Chondrocyte (in vitro differentiated cells): Measurements from ENCODE around the gene NAV2. TPM values are rescaled to one million over a fixed set of nuclear protein-coding genes. Genes with fewer than 3 reads are reported as not detected.

Experiments
- DNase-seq: peaks from one replicate; pipeline ENCODE4 v3.0.0; 2021; ENCODE audit warnings: mixed read lengths, low spot score
- H3K27ac Mint-ChIP-seq: one replicate; pipeline ENCODE4 v1.8.0; 2021; ENCODE audit warnings: mild to moderate bottlenecking, moderate library complexity, mixed read lengths; ENCODE audit not compliant: unreplicated experiment
- H3K27me3 Mint-ChIP-seq: 2 replicates; pipeline ENCODE4 v1.8.0; 2021; ENCODE audit warnings: low read depth, mixed read lengths
- H3K36me3 Mint-ChIP-seq: 2 replicates; pipeline ENCODE4 v1.8.0; 2021; ENCODE audit warnings: low read depth, mixed read lengths
- H3K4me1 Mint-ChIP-seq: 2 replicates; pipeline ENCODE4 v1.8.0; 2021; ENCODE audit warnings: low read depth, mild to moderate bottlenecking, mixed read lengths
- H3K4me3 Mint-ChIP-seq: one replicate; pipeline ENCODE4 v1.8.0; 2021; ENCODE audit warnings: mild to moderate bottlenecking, moderate library complexity, mixed read lengths; ENCODE audit not compliant: unreplicated experiment
- H3K9me3 Mint-ChIP-seq: 2 replicates; pipeline ENCODE4 v1.8.0; 2021; ENCODE audit warnings: low read depth, mixed read lengths
- total RNA-seq: library from RNA; stranded (reverse); gene quantifications from 3 replicates; pipeline ENCODE4 v1.2.1, GENCODE V29; 2021
- TF ChIP-seq, protein P1 (sequence below): fragments of 200-600 bp; sonication (generic); IDR thresholded peaks from 2 replicates; pipeline ENCODE4 v1.5.0; 2021; ENCODE audit warnings: antibody characterized with exemption, mild to moderate bottlenecking, moderate library complexity

The NAV2 gene
- total RNA-seq, 1 donor from 2014 or later, result 87.0 TPM

- TF ChIP-seq, protein P1, sequence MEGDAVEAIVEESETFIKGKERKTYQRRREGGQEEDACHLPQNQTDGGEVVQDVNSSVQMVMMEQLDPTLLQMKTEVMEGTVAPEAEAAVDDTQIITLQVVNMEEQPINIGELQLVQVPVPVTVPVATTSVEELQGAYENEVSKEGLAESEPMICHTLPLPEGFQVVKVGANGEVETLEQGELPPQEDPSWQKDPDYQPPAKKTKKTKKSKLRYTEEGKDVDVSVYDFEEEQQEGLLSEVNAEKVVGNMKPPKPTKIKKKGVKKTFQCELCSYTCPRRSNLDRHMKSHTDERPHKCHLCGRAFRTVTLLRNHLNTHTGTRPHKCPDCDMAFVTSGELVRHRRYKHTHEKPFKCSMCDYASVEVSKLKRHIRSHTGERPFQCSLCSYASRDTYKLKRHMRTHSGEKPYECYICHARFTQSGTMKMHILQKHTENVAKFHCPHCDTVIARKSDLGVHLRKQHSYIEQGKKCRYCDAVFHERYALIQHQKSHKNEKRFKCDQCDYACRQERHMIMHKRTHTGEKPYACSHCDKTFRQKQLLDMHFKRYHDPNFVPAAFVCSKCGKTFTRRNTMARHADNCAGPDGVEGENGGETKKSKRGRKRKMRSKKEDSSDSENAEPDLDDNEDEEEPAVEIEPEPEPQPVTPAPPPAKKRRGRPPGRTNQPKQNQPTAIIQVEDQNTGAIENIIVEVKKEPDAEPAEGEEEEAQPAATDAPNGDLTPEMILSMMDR, result no peak
- Mint-ChIP-seq H3K4me1 (peaks cover 65% of the 10 kb centered on the region), H3K36me3 (peaks cover 6% of the 10 kb centered on the region), H3K27ac (no peak overlapping the region), H3K27me3 (no peaks in the 10 kb centered on the region), H3K4me3 (no peak overlapping the region), H3K9me3 (no peaks in the 10 kb centered on the region)
- no peak for DNase-seq
Measured at GRCh38 chr11:19766810-19767209, 54.2 kb downstream of the NAV2 start.

- H3K36me3 Mint-ChIP-seq, result peaks cover 4% of the 10 kb centered on the region
- DNase-seq, result no peak
- H3K27ac Mint-ChIP-seq, result no peak overlapping the region
- peaks cover under 1% of the 10 kb centered on the region for H3K27me3 Mint-ChIP-seq
- no peaks in the 10 kb centered on the region for H3K9me3 Mint-ChIP-seq
- TF ChIP-seq, protein P1, result no peak
- H3K4me1 Mint-ChIP-seq, result peaks cover 62% of the 10 kb centered on the region
- no peak overlapping the region for H3K4me3 Mint-ChIP-seq
Measured at GRCh38 chr11:19767627-19768151, 55.1 kb downstream of the NAV2 start.

DNA sequence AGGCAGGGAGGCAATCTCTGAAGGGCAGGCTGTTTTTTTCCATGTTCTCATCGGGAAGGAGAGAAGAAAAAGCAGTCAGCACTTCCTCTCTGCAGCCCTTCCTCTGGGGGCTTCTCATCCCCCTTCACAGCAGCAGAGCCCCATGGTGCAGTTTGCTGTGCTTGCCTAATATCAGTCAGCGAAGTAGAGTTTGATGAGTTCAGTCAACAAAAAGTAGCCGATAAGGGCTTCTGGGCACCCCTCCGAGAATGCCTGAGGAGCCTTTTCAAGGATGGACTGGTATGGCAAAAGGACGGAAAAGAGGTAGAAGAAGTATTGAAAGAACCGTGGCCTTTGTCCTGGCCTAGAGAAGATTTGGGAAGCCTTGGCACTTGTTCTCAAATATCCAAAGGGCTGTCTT, 55.6 kb downstream of the NAV2 start:
- DNase-seq, result no peak
- H3K4me3 Mint-ChIP-seq, result no peak overlapping the region
- peaks cover 59% of the 10 kb centered on the region for H3K4me1 Mint-ChIP-seq
- TF ChIP-seq, protein P1, result no peak
- H3K27me3 Mint-ChIP-seq, result peaks cover 6% of the 10 kb centered on the region
- no peak overlapping the region for H3K27ac Mint-ChIP-seq
- H3K36me3 Mint-ChIP-seq, result peaks cover 2% of the 10 kb centered on the region
- no peaks in the 10 kb centered on the region for H3K9me3 Mint-ChIP-seq

DNA sequence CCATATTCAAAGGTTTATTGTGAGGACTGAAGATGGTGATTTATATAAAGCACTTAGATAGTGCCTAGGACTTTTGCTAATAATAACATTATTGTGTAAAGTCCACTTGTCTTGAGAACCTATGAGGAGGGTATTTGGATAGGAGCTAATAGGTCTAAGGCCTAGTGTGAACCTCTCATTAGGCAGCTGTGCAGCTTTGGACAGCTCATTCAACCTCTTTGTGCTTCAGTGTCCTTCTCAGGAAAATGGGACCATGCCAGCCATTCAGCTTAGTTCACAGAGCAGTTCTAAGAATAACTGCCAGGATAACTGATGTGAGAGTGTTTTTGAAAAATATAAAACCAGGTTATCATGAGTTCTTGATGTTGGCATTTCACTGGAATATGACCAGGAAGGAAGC, 56.2 kb downstream of the NAV2 start:
- Mint-ChIP-seq H3K4me3 (no peak overlapping the region), H3K36me3 (peaks cover 2% of the 10 kb centered on the region), H3K9me3 (no peaks in the 10 kb centered on the region), H3K4me1 (peaks cover 53% of the 10 kb centered on the region), H3K27me3 (peaks cover 6% of the 10 kb centered on the region), H3K27ac (no peak overlapping the region)
- TF ChIP-seq, protein P1, result no peak
- no peak for DNase-seq

DNA sequence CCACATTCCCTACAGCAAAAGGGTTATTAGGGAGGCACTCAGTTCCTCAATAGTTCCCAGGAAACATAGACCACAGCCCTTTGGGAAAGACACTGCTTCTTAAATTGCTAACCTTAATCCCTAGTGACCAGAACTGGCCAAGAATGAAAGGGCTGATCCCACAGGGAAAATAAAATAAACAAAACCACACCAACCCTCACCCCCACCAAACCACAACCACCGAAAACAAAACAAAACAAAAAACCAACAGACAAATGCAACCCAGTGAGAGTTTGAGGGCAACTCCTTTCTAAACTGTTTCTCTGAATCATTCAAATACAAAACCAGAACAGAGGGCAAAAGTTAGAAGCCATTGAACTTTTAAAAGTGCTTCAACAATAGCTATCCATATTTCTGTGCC, 57.2 kb downstream of the NAV2 start:
- no peaks in the 10 kb centered on the region for H3K9me3 Mint-ChIP-seq
- no peak overlapping the region for H3K4me3 Mint-ChIP-seq
- DNase-seq, result no peak
- TF ChIP-seq, protein P1, result no peak
- H3K27ac Mint-ChIP-seq, result no peak overlapping the region
- H3K36me3 Mint-ChIP-seq, result peaks cover 4% of the 10 kb centered on the region
- peaks cover 43% of the 10 kb centered on the region for H3K4me1 Mint-ChIP-seq
- peaks cover 8% of the 10 kb centered on the region for H3K27me3 Mint-ChIP-seq
